GM23338 (cell line): ENCODE measurements around the gene CACNA2D3. TPM values are rescaled to one million over a fixed set of nuclear protein-coding genes. Genes with fewer than 3 reads are reported as not detected.

Source experiments
- ATAC-seq: fragments of 200-7000 bp; cut with Tn5 transposase; 3 replicates; pipeline ENCODE4 v1.9.1; 2020
- DNase-seq: peaks from one replicate; pipeline ENCODE4 v3.0.0-alpha.2; 2015; ENCODE audit warnings: low spot score
- H2AFZ ChIP-seq: fragments of 200-600 bp; sonication (generic); 2 replicates; pipeline ENCODE4 v1.8.0; 2016; ENCODE audit warnings: antibody characterized with exemption, mild to moderate bottlenecking, moderate library complexity
- H3F3A ChIP-seq: fragments of 200-600 bp; sonication (generic); replicated peaks from 2 replicates; pipeline ENCODE4 v1.8.0; 2017; ENCODE audit warnings: antibody characterized with exemption, mixed run types, low read depth
- H3K27ac ChIP-seq: fragments of 200-600 bp; sonication (generic); 2 replicates; pipeline ENCODE4 v1.6.1; 2016; ENCODE audit warnings: low read depth
- H3K27me3 ChIP-seq: fragments of 200-600 bp; sonication (generic); 2 replicates; pipeline ENCODE4 v1.8.0; 2016; ENCODE audit warnings: mild to moderate bottlenecking, mixed run types, moderate library complexity; ENCODE audit not compliant: insufficient read depth
- H3K36me3 ChIP-seq: fragments of 200-600 bp; sonication (generic); 2 replicates; pipeline ENCODE4 v1.8.0; 2016; ENCODE audit warnings: mild to moderate bottlenecking; ENCODE audit not compliant: insufficient read depth
- H3K4me1 ChIP-seq: fragments of 200-600 bp; sonication (generic); 2 replicates; pipeline ENCODE4 v1.8.0; 2016; ENCODE audit warnings: mild to moderate bottlenecking, moderate library complexity; ENCODE audit not compliant: insufficient read depth
- H3K4me2 ChIP-seq: fragments of 200-600 bp; sonication (generic); 2 replicates; pipeline ENCODE4 v1.7.1; 2017; ENCODE audit warnings: mixed run types
- H3K4me3 ChIP-seq: fragments of 200-600 bp; sonication (generic); 2 replicates; pipeline ENCODE4 v1.6.1; 2016; ENCODE audit warnings: mixed run types
- H3K79me2 ChIP-seq: fragments of 200-600 bp; sonication (generic); replicated peaks from 2 replicates; pipeline ENCODE4 v1.8.0; 2017; ENCODE audit warnings: mild to moderate bottlenecking; ENCODE audit not compliant: insufficient read depth
- H3K9me2 ChIP-seq: fragments of 200-600 bp; sonication (generic); 2 replicates; pipeline ENCODE4 v1.8.0; 2017; ENCODE audit not compliant: insufficient read depth
- H4K20me1 ChIP-seq: fragments of 200-600 bp; sonication (generic); replicated peaks from 2 replicates; pipeline ENCODE4 v1.8.0; 2017; ENCODE audit warnings: mild to moderate bottlenecking; ENCODE audit not compliant: insufficient read depth
- H3K27ac Mint-ChIP-seq: 2 replicates; pipeline ENCODE4 v1.8.0; 2020; ENCODE audit warnings: inconsistent platforms, mild to moderate bottlenecking, moderate library complexity, mixed read lengths
- H3K27me3 Mint-ChIP-seq: 3 replicates; pipeline ENCODE4 v1.8.0; 2022; ENCODE audit warnings: low read depth, mild to moderate bottlenecking, moderate library complexity, mixed read lengths, inconsistent platforms; ENCODE audit not compliant: insufficient read depth, poor library complexity
- H3K36me3 Mint-ChIP-seq: 3 replicates; pipeline ENCODE4 v1.8.0; 2021; ENCODE audit warnings: low read depth, mild to moderate bottlenecking, inconsistent platforms, moderate library complexity, mixed read lengths
- H3K4me1 Mint-ChIP-seq: 3 replicates; pipeline ENCODE4 v1.8.0; 2020; ENCODE audit warnings: mild to moderate bottlenecking, inconsistent platforms, mixed read lengths
- H3K4me3 Mint-ChIP-seq: 3 replicates; pipeline ENCODE4 v1.8.0; 2021; ENCODE audit warnings: moderate library complexity, mild to moderate bottlenecking, inconsistent platforms, mixed read lengths
- H3K9me3 Mint-ChIP-seq: 3 replicates; pipeline ENCODE4 v1.8.0; 2020; ENCODE audit warnings: moderate library complexity, mild to moderate bottlenecking, inconsistent platforms, mixed read lengths
- CREB1 ChIP-seq: fragments of 250-450 bp; sonication (Bioruptor Pico); IDR thresholded peaks from 2 replicates; pipeline ENCODE4 v1.5.0; 2020; ENCODE audit warnings: low read depth, mild to moderate bottlenecking, moderate library complexity
- CTCF ChIP-seq, 2 experiments: fragments of 200-600 bp in 1 of 2; sonication (generic) in 1 of 2; conservative IDR thresholded peaks; 2 replicates each; pipeline versions ENCODE4 v1.5.1 to v1.6.1; 2016 to 2017; ENCODE audit warnings: antibody characterized with exemption in 2 of 2, low read depth in 2 of 2, mild to moderate bottlenecking in 2 of 2, moderate library complexity in 1 of 2
- EZH2 ChIP-seq: fragments of 200-600 bp; sonication (generic); IDR thresholded peaks from one replicate; pipeline ENCODE4 v1.8.0; 2017; ENCODE audit warnings: antibody characterized with exemption, mild to moderate bottlenecking, low read depth; ENCODE audit not compliant: unreplicated experiment
- EZH2phosphoT487 ChIP-seq: fragments of 200-600 bp; sonication (generic); IDR thresholded peaks from one replicate; pipeline ENCODE4 v1.8.1; 2018; ENCODE audit warnings: antibody characterized with exemption; ENCODE audit not compliant: unreplicated experiment
- JUNB ChIP-seq: IDR thresholded peaks from one replicate; pipeline ENCODE4 v1.6.1; 2016; ENCODE audit warnings: antibody characterized with exemption; ENCODE audit not compliant: unreplicated experiment
- NANOG ChIP-seq: IDR thresholded peaks from 2 replicates; pipeline ENCODE4 v1.6.1; 2016; ENCODE audit warnings: antibody characterized with exemption, borderline replicate concordance
- POLR2AphosphoS5 ChIP-seq: IDR thresholded peaks from 2 replicates; pipeline ENCODE4 v1.6.1; 2016; ENCODE audit warnings: antibody characterized with exemption, low read depth
- STAT1 ChIP-seq: IDR thresholded peaks from one replicate; pipeline ENCODE4 v1.6.1; 2016; ENCODE audit warnings: antibody characterized with exemption; ENCODE audit not compliant: unreplicated experiment
- ZNF114 ChIP-seq: fragments of 250-450 bp; sonication (Bioruptor Pico); IDR thresholded peaks from 2 replicates; pipeline ENCODE4 v1.5.0; 2020; ENCODE audit warnings: mild to moderate bottlenecking, moderate library complexity
- ZNF331 ChIP-seq: fragments of 250-450 bp; sonication (Bioruptor Pico); IDR thresholded peaks from 2 replicates; pipeline ENCODE4 v1.5.0; 2020; ENCODE audit warnings: low read depth, mild to moderate bottlenecking, moderate library complexity
- polyA plus RNA-seq: library from polyadenylated mRNA; unstranded; fragments of >200 nt; fragmentation: Nextera tagmentation; extraction: Ambion mirVana; gene quantifications from 2 replicates; pipeline ENCODE4 v1.2.1, GENCODE V29; 2016
- total RNA-seq: library from RNA; depleted of rRNA; stranded (reverse); fragments of >200 nt; shearing (Covaris generic); gene quantifications from 2 replicates; pipeline ENCODE4 v1.2.3, GENCODE V29; 2014
- TF ChIP-seq, protein P1 (sequence below): fragments of 250-450 bp; sonication (Bioruptor Pico); IDR thresholded peaks from 2 replicates; pipeline ENCODE4 v1.5.0; 2020; ENCODE audit warnings: mild to moderate bottlenecking, moderate library complexity
- TF ChIP-seq, protein P2 (sequence below): IDR thresholded peaks from 2 replicates; pipeline ENCODE4 v1.6.1; 2016; ENCODE audit warnings: antibody characterized with exemption
- TF ChIP-seq, protein P3 (sequence below): IDR thresholded peaks from one replicate; pipeline ENCODE4 v1.6.1; 2018; ENCODE audit warnings: antibody characterized with exemption; ENCODE audit not compliant: unreplicated experiment

CACNA2D3 gene
- total and polyA plus RNA-seq, 2 experiments from 2014 or later = 2.2 to 2.3 TPM

- Histone ChIP-seq H3K36me3 (no peaks in the 10 kb centered on the region), H3F3A (no peaks in the 10 kb centered on the region), H3K4me2 (no peak overlapping the region), H3K27me3 (no peaks in the 10 kb centered on the region), H4K20me1 (no peaks in the 10 kb centered on the region), H3K27ac (no peak overlapping the region), H3K79me2 (no peaks in the 10 kb centered on the region), H3K4me1 (peaks cover 10% of the 10 kb centered on the region), H3K4me3 (no peak overlapping the region), H3K9me2 (peaks cover 4% of the 10 kb centered on the region; the same call in 1 of the 2 replicates), H2AFZ (no peak overlapping the region)
- Mint-ChIP-seq H3K9me3 (peaks cover 7% of the 10 kb centered on the region; the same call in 1 of the 3 replicates), H3K36me3 (no peaks in the 10 kb centered on the region; the same call in 2 of the 3 replicates), H3K4me1 (peaks cover 18% of the 10 kb centered on the region), H3K4me3 (no peak overlapping the region), H3K27ac (no peak overlapping the region), H3K27me3 (peaks cover 2% of the 10 kb centered on the region)
- no peak for TF ChIP-seq CTCF (conservative IDR thresholded peaks at IDR 0.05; ENCODE audit: low read depth in 2 of 2)
- TF ChIP-seq STAT1 = no peak
- TF ChIP-seq POLR2AphosphoS5 = no peak
- TF ChIP-seq, protein P1, sequence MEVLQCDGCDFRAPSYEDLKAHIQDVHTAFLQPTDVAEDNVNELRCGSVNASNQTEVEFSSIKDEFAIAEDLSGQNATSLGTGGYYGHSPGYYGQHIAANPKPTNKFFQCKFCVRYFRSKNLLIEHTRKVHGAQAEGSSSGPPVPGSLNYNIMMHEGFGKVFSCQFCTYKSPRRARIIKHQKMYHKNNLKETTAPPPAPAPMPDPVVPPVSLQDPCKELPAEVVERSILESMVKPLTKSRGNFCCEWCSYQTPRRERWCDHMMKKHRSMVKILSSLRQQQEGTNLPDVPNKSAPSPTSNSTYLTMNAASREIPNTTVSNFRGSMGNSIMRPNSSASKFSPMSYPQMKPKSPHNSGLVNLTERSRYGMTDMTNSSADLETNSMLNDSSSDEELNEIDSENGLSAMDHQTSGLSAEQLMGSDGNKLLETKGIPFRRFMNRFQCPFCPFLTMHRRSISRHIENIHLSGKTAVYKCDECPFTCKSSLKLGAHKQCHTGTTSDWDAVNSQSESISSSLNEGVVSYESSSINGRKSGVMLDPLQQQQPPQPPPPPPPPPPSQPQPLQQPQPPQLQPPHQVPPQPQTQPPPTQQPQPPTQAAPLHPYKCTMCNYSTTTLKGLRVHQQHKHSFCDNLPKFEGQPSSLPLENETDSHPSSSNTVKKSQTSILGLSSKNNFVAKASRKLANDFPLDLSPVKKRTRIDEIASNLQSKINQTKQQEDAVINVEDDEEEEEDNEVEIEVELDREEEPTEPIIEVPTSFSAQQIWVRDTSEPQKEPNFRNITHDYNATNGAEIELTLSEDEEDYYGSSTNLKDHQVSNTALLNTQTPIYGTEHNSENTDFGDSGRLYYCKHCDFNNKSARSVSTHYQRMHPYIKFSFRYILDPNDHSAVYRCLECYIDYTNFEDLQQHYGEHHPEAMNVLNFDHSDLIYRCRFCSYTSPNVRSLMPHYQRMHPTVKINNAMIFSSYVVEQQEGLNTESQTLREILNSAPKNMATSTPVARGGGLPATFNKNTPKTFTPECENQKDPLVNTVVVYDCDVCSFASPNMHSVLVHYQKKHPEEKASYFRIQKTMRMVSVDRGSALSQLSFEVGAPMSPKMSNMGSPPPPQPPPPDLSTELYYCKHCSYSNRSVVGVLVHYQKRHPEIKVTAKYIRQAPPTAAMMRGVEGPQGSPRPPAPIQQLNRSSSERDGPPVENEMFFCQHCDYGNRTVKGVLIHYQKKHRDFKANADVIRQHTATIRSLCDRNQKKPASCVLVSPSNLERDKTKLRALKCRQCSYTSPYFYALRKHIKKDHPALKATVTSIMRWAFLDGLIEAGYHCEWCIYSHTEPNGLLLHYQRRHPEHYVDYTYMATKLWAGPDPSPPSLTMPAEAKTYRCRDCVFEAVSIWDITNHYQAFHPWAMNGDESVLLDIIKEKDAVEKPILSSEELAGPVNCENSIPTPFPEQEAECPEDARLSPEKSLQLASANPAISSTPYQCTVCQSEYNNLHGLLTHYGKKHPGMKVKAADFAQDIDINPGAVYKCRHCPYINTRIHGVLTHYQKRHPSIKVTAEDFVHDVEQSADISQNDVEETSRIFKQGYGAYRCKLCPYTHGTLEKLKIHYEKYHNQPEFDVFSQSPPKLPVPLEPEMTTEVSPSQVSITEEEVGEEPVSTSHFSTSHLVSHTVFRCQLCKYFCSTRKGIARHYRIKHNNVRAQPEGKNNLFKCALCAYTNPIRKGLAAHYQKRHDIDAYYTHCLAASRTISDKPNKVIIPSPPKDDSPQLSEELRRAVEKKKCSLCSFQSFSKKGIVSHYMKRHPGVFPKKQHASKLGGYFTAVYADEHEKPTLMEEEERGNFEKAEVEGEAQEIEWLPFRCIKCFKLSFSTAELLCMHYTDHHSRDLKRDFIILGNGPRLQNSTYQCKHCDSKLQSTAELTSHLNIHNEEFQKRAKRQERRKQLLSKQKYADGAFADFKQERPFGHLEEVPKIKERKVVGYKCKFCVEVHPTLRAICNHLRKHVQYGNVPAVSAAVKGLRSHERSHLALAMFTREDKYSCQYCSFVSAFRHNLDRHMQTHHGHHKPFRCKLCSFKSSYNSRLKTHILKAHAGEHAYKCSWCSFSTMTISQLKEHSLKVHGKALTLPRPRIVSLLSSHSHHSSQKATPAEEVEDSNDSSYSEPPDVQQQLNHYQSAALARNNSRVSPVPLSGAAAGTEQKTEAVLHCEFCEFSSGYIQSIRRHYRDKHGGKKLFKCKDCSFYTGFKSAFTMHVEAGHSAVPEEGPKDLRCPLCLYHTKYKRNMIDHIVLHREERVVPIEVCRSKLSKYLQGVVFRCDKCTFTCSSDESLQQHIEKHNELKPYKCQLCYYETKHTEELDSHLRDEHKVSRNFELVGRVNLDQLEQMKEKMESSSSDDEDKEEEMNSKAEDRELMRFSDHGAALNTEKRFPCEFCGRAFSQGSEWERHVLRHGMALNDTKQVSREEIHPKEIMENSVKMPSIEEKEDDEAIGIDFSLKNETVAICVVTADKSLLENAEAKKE (CRISPR knock-in tag) = no peak
- no peak for TF ChIP-seq EZH2
- TF ChIP-seq, protein P2, sequence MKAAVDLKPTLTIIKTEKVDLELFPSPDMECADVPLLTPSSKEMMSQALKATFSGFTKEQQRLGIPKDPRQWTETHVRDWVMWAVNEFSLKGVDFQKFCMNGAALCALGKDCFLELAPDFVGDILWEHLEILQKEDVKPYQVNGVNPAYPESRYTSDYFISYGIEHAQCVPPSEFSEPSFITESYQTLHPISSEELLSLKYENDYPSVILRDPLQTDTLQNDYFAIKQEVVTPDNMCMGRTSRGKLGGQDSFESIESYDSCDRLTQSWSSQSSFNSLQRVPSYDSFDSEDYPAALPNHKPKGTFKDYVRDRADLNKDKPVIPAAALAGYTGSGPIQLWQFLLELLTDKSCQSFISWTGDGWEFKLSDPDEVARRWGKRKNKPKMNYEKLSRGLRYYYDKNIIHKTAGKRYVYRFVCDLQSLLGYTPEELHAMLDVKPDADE = no peak
- no peak for TF ChIP-seq ZNF331
- TF ChIP-seq ZNF114 (CRISPR knock-in tag) = no peak
- no peak for TF ChIP-seq EZH2phosphoT487
- TF ChIP-seq CREB1 (CRISPR knock-in tag) = no peak
- TF ChIP-seq, protein P3, sequence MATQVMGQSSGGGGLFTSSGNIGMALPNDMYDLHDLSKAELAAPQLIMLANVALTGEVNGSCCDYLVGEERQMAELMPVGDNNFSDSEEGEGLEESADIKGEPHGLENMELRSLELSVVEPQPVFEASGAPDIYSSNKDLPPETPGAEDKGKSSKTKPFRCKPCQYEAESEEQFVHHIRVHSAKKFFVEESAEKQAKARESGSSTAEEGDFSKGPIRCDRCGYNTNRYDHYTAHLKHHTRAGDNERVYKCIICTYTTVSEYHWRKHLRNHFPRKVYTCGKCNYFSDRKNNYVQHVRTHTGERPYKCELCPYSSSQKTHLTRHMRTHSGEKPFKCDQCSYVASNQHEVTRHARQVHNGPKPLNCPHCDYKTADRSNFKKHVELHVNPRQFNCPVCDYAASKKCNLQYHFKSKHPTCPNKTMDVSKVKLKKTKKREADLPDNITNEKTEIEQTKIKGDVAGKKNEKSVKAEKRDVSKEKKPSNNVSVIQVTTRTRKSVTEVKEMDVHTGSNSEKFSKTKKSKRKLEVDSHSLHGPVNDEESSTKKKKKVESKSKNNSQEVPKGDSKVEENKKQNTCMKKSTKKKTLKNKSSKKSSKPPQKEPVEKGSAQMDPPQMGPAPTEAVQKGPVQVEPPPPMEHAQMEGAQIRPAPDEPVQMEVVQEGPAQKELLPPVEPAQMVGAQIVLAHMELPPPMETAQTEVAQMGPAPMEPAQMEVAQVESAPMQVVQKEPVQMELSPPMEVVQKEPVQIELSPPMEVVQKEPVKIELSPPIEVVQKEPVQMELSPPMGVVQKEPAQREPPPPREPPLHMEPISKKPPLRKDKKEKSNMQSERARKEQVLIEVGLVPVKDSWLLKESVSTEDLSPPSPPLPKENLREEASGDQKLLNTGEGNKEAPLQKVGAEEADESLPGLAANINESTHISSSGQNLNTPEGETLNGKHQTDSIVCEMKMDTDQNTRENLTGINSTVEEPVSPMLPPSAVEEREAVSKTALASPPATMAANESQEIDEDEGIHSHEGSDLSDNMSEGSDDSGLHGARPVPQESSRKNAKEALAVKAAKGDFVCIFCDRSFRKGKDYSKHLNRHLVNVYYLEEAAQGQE = no peak
- TF ChIP-seq JUNB = no peak
- no peak for TF ChIP-seq NANOG
- ATAC-seq (no peak), DNase-seq (no peak)
Measured at GRCh38 chr3:55059027-55059629, 936.8 kb downstream of the CACNA2D3 start.
